H1 (cell line): Measurements from ENCODE around the gene FAIM2. TPM values are rescaled to one million over a fixed set of nuclear protein-coding genes. Genes with fewer than 3 reads are reported as not detected.

Source experiments
- CTCF ChIA-PET: fragments of 300-600 bp; sonication (Branson Sonifier 250); formaldehyde crosslinking; loops from one replicate; lab custom pipeline; 2021; ENCODE audit not compliant: partially characterized antibody; lab: Charles Lee
- POLR2A ChIA-PET: fragments of 300-600 bp; sonication (Branson Sonifier 250); formaldehyde crosslinking; loops from one replicate; lab custom pipeline; 2021; ENCODE audit warnings: inconsistent platforms; ENCODE audit not compliant: partially characterized antibody; lab: Charles Lee
- DNase-seq, 2 experiments: peaks; one replicate each; pipeline versions ENCODE4 v3.0.0 to v3.0.0-alpha.2; 2010 to 2022; ENCODE audit warnings: low spot score in 2 of 2, low read depth in 1 of 2, mixed read lengths in 1 of 2
- FAIRE-seq: peaks from 2 replicates; lab custom pipeline; 2011; peaks lifted over from hg19 to GRCh38; lab: Jason Lieb, UNC
- H2AFZ ChIP-seq: 2 replicates; pipeline ENCODE4 v1.8.1; 2012; ENCODE audit warnings: low read length, inconsistent platforms
- H2AK5ac ChIP-seq: 2 replicates; pipeline ENCODE4 v1.6.1; 2013; ENCODE audit warnings: low read depth, low read length
- H2BK120ac ChIP-seq: replicated peaks from 2 replicates; pipeline ENCODE3; 2013; ENCODE audit warnings: low read depth, low read length, inconsistent platforms
- H2BK12ac ChIP-seq: 2 replicates; pipeline ENCODE4 v1.6.1; 2013; ENCODE audit warnings: low read depth, low read length
- H2BK15ac ChIP-seq: 2 replicates; pipeline ENCODE4 v1.6.1; 2013; ENCODE audit warnings: low read length
- H2BK20ac ChIP-seq: 2 replicates; pipeline ENCODE4 v1.6.1; 2013; ENCODE audit warnings: low read length
- H2BK5ac ChIP-seq: 2 replicates; pipeline ENCODE4 v1.6.1; 2013; ENCODE audit warnings: low read depth, low read length
- H3K14ac ChIP-seq: 2 replicates; pipeline ENCODE4 v1.6.1; 2013; ENCODE audit warnings: inconsistent platforms; ENCODE audit not compliant: insufficient read length
- H3K18ac ChIP-seq: 2 replicates; pipeline ENCODE4 v1.6.1; 2013; ENCODE audit warnings: low read length; ENCODE audit errors: extremely low read depth
- H3K23ac ChIP-seq: 2 replicates; pipeline ENCODE4 v1.6.1; 2013; ENCODE audit warnings: inconsistent platforms; ENCODE audit not compliant: insufficient read length
- H3K23me2 ChIP-seq: 2 replicates; pipeline ENCODE4 v1.6.1; 2013; ENCODE audit warnings: low read depth, low read length
- H3K27ac ChIP-seq: 2 replicates; pipeline ENCODE4 v1.6.1; 2011; ENCODE audit warnings: low read depth, low read length, inconsistent platforms
- H3K27me3 ChIP-seq, 4 experiments: replicated peaks in 1 of 4; 1 replicate in 1 of 4; 2 replicates in 3 of 4; pipeline versions ENCODE4 v1.6.1 to v1.8.1; 2011 to 2013; ENCODE audit warnings: low read length in 3 of 4, mild to moderate bottlenecking in 3 of 4, inconsistent platforms in 2 of 4, mixed read lengths in 2 of 4, moderate library complexity in 1 of 4; ENCODE audit not compliant: control insufficient read depth in 3 of 4, insufficient read depth in 3 of 4; ENCODE audit errors: extremely low read depth in 1 of 4
- H3K36me3 ChIP-seq, 4 experiments: 2 replicates each; pipeline versions ENCODE4 v1.6.1 to v1.8.1; 2011 to 2013; ENCODE audit warnings: mild to moderate bottlenecking in 4 of 4, low read length in 3 of 4, moderate library complexity in 2 of 4, control low read depth in 1 of 4, inconsistent platforms in 1 of 4; ENCODE audit not compliant: insufficient read depth in 4 of 4, control insufficient read depth in 2 of 4
- H3K4ac ChIP-seq: replicated peaks from 2 replicates; pipeline ENCODE3; 2013; ENCODE audit warnings: low read length, low read depth, mixed read lengths, inconsistent platforms; ENCODE audit not compliant: insufficient read length
- H3K4me1 ChIP-seq, 4 experiments: replicated peaks in 1 of 4; 1 replicate in 1 of 4; 2 replicates in 3 of 4; pipeline versions ENCODE4 v1.6.1 to v1.8.1; 2011 to 2013; ENCODE audit warnings: low read length in 3 of 4, inconsistent platforms in 2 of 4, mixed read lengths in 1 of 4; ENCODE audit not compliant: insufficient read depth in 4 of 4, control insufficient read depth in 3 of 4
- H3K4me2 ChIP-seq, 2 experiments: 2 replicates each; pipeline versions ENCODE4 v1.6.1 to v1.8.1; 2011 to 2013; ENCODE audit warnings: low read depth in 2 of 2, low read length in 2 of 2, control low read depth in 1 of 2, inconsistent platforms in 1 of 2, mild to moderate bottlenecking in 1 of 2; ENCODE audit not compliant: insufficient read depth in 1 of 2
- H3K4me3 ChIP-seq, 4 experiments: fragments of 200-600, 300-600 bp in 1 of 4; sonication (generic), shearing (Covaris generic), sonication (Bioruptor Twin) in 1 of 4; 2 replicates each; pipeline versions ENCODE4 v1.5.1 to v1.8.1; 2011 to 2016; ENCODE audit warnings: low read length in 4 of 4, low read depth in 3 of 4, control low read depth in 2 of 4, inconsistent platforms in 2 of 4, mild to moderate bottlenecking in 2 of 4, mixed read lengths in 1 of 4, moderate library complexity in 1 of 4; ENCODE audit not compliant: insufficient read depth in 2 of 4; ENCODE audit errors: extremely low read depth in 1 of 4
- H3K56ac ChIP-seq: replicated peaks from 2 replicates; pipeline ENCODE3; 2013; ENCODE audit warnings: low read depth, mild to moderate bottlenecking, mixed read lengths, low read length, inconsistent platforms; ENCODE audit not compliant: insufficient read length
- H3K79me1 ChIP-seq: 2 replicates; pipeline ENCODE4 v1.6.1; 2013; ENCODE audit warnings: low read depth, low read length, control low read depth
- H3K79me2 ChIP-seq, 2 experiments: 2 replicates each; pipeline versions ENCODE4 v1.6.1 to v1.8.1; 2012 to 2013; ENCODE audit warnings: low read length in 2 of 2, mild to moderate bottlenecking in 2 of 2, inconsistent platforms in 1 of 2; ENCODE audit not compliant: insufficient read depth in 2 of 2, control insufficient read depth in 1 of 2
- H3K9ac ChIP-seq, 4 experiments: replicated peaks in 1 of 4; 1 replicate in 1 of 4; 2 replicates in 3 of 4; pipeline versions ENCODE4 v1.6.1 to v1.8.1; 2011 to 2013; ENCODE audit warnings: low read depth in 3 of 4, low read length in 3 of 4, control low read depth in 2 of 4, mild to moderate bottlenecking in 2 of 4, moderate library complexity in 2 of 4, inconsistent platforms in 1 of 4; ENCODE audit errors: extremely low read depth in 1 of 4
- H3K9me3 ChIP-seq, 2 experiments: 2 replicates each; pipeline versions ENCODE4 v1.6.1 to v1.8.1; 2012 to 2013; ENCODE audit warnings: mild to moderate bottlenecking in 2 of 2, moderate library complexity in 2 of 2, control low read depth in 1 of 2, inconsistent platforms in 1 of 2, low read depth in 1 of 2, low read length in 1 of 2, mixed read lengths in 1 of 2; ENCODE audit not compliant: insufficient read depth in 2 of 2
- H4K20me1 ChIP-seq, 2 experiments: replicated peaks in 1 of 2; 2 replicates each; pipeline versions ENCODE3 to v1.8.1; 2011 to 2013; ENCODE audit warnings: inconsistent platforms in 2 of 2, low read length in 2 of 2, mild to moderate bottlenecking in 1 of 2; ENCODE audit not compliant: insufficient read depth in 2 of 2, control insufficient read depth in 1 of 2
- H4K5ac ChIP-seq: 2 replicates; pipeline ENCODE4 v1.6.1; 2013; ENCODE audit warnings: low read length, low read depth, mixed read lengths, inconsistent platforms; ENCODE audit not compliant: insufficient read length
- H4K8ac ChIP-seq: 2 replicates; pipeline ENCODE4 v1.8.0; 2013; ENCODE audit warnings: mild to moderate bottlenecking, moderate library complexity, low read length, inconsistent platforms; ENCODE audit not compliant: insufficient read depth; ENCODE audit errors: extremely low read depth
- H4K91ac ChIP-seq: replicated peaks from 2 replicates; pipeline ENCODE3; 2013; ENCODE audit warnings: low read length, mixed read lengths, inconsistent platforms; ENCODE audit not compliant: insufficient read length
- CBX8 ChIP-seq: fragments of 300-800, 300-1000 bp; sonication (generic); IDR thresholded peaks from 2 replicates; pipeline ENCODE4 v1.7.1; 2016; ENCODE audit warnings: low read depth, low read length, borderline replicate concordance
- EGR1 ChIP-seq: IDR thresholded peaks from 2 replicates; pipeline ENCODE4 v1.6.1; 2011; ENCODE audit warnings: low read depth, low read length, borderline replicate concordance
- EP300 ChIP-seq, 2 experiments: IDR thresholded peaks; 1 replicate in 1 of 2; 2 replicates in 1 of 2; pipeline ENCODE4 v1.6.1; 2011 to 2012; ENCODE audit warnings: low read depth in 2 of 2, low read length in 2 of 2, mild to moderate bottlenecking in 2 of 2, borderline replicate concordance in 1 of 2, inconsistent platforms in 1 of 2, moderate library complexity in 1 of 2
- POLR2A ChIP-seq, 2 experiments: IDR thresholded peaks; 1 replicate in 1 of 2; 2 replicates in 1 of 2; pipeline ENCODE4 v1.6.1; 2011; ENCODE audit warnings: low read depth in 2 of 2, low read length in 2 of 2, mild to moderate bottlenecking in 2 of 2; ENCODE audit errors: control extremely low read depth in 1 of 2
- RFX5 ChIP-seq: IDR thresholded peaks from 2 replicates; pipeline ENCODE4 v1.6.1; 2011; ENCODE audit warnings: low read depth, low read length, improper control_type of control experiment, borderline replicate concordance
- RXRA ChIP-seq: IDR thresholded peaks from 2 replicates; pipeline ENCODE4 v1.6.1; 2011; ENCODE audit warnings: low read depth, mild to moderate bottlenecking, low read length, moderate library complexity; ENCODE audit not compliant: insufficient read depth
- SIN3A ChIP-seq, 2 experiments: IDR thresholded peaks in 1 of 2; conservative IDR thresholded peaks in 1 of 2; 2 replicates each; pipeline ENCODE4 v1.6.1; 2011 to 2012; ENCODE audit warnings: low read length in 2 of 2, improper control_type of control experiment in 1 of 2, low read depth in 1 of 2, mild to moderate bottlenecking in 1 of 2
- SP4 ChIP-seq: IDR thresholded peaks from 2 replicates; pipeline ENCODE4 v1.6.1; 2012; ENCODE audit warnings: low read length, inconsistent platforms
- TAF7 ChIP-seq: optimal IDR thresholded peaks from 2 replicates; pipeline ENCODE3; 2011; ENCODE audit warnings: low read depth, mild to moderate bottlenecking, inconsistent platforms, low read length, moderate library complexity, borderline replicate concordance
- ZNF274 ChIP-seq: IDR thresholded peaks from 2 replicates; pipeline ENCODE4 v1.7.0; 2012; ENCODE audit warnings: low read length, borderline replicate concordance; ENCODE audit errors: extremely low read depth
- WGBS, 2 experiments: shearing (Covaris generic) in 1 of 2; methylation state at CpG; one replicate each; pipeline versions ENCODE4 v1.1.6 to v1.1.7; 2013 to 2015; ENCODE audit warnings: low lambda C conversion rate in 2 of 2, mixed read lengths in 2 of 2, inconsistent platforms in 1 of 2, low coverage in 1 of 2, missing lambda C conversion rate in 1 of 2; ENCODE audit not compliant: insufficient replicate concordance in 2 of 2, insufficient coverage in 1 of 2, insufficient read length in 1 of 2; ENCODE audit errors: extremely low coverage in 1 of 2, missing lambda C conversion rate in 1 of 2; 5-methylcytosine and 5-hydroxymethylcytosine counted together
- polyA plus RNA-seq, 7 experiments: library from polyadenylated mRNA; depleted of rRNA in 3 of 7; stranded (reverse) in 5 of 7; unstranded in 2 of 7; fragments of >200 nt in 5 of 7; fragments of 200-250 nt in 2 of 7; gene quantifications; 1 replicate in 5 of 7; 2 replicates in 1 of 7; 4 replicates in 1 of 7; pipeline versions ENCODE4 v1.2.1 to v1.2.3, GENCODE V29; 2011 to 2013; ENCODE audit warnings: missing spikeins in 2 of 7, mixed read lengths in 2 of 7
- total RNA-seq: library from RNA; stranded (reverse); fragmentation: NEBNext Ultra II Directional; extraction: Animal tissue kit (Norgen Biotek cat#: 25700); gene quantifications from 2 replicates; pipeline ENCODE4 v1.2.1, GENCODE V29; 2021
- TF ChIP-seq, protein P1 (sequence below): IDR thresholded peaks from 2 replicates; pipeline ENCODE4 v1.6.1; 2011; ENCODE audit warnings: low read length, improper control_type of control experiment
- TF ChIP-seq, protein P2 (sequence below): IDR thresholded peaks from 2 replicates; pipeline ENCODE4 v1.6.1; 2011; ENCODE audit warnings: low read depth, mild to moderate bottlenecking, low read length; ENCODE audit not compliant: insufficient read depth

Gene FAIM2
- total and polyA plus RNA-seq, 2 of the 8 experiments (the other 6 are each of a cell fraction or from before 2014, with no cell fraction given), result 0.89 to 1.3 TPM

DNA sequence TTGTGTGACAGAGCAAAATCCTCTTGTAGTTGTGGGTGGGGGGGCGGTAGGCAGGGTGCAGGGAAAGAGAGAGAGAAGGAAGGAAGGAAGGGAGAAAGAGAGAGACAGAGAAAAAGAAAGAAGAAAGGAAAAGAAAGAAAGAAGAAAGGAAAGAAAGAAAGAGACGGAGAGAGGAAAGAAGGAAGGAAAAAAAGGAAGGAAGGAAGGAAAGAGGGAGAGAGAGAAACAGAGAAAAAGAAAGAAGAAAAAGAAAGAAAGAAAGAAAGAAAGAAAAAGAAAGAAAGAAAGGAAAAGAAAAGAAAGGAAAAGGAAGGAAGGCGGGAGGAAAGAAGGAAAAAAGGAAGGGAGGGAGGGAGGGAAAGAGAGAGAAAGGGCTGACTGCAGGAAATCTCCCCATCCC, 17.6 kb upstream of the FAIM2 start:
- Histone ChIP-seq H3K4ac (no peak overlapping the region), H3K23ac (no peak overlapping the region), H2BK15ac (no peak overlapping the region), H2BK120ac (no peak overlapping the region), H3K18ac (no peak overlapping the region), H3K27ac (no peak overlapping the region), H2BK5ac (no peak overlapping the region), H3K4me3 (no peak overlapping the region), H3K14ac (no peak overlapping the region), H2BK12ac (no peak overlapping the region), H3K56ac (no peak overlapping the region), H3K79me2 (no peaks in the 10 kb centered on the region), H3K9ac (no peak overlapping the region), H3K4me2 (no peak overlapping the region), H3K23me2 (0 out of 2 replicates have a peak, but pooled peaks cover 2% of the 10 kb centered on the region), H3K9me3 (no peaks in the 10 kb centered on the region), H4K20me1 (peaks cover 0 to 2% of the 10 kb centered on the region in 2 experiments), H4K5ac (no peak overlapping the region), H2AK5ac (no peak overlapping the region), H3K27me3 (no peaks in the 10 kb centered on the region), H4K91ac (no peak overlapping the region), H2BK20ac (no peak overlapping the region), H3K36me3 (no peaks in the 10 kb centered on the region), H3K4me1 (no peaks in the 10 kb centered on the region; a peak in 1 of 7 replicates), H3K79me1 (0 out of 2 replicates have a peak, but pooled peaks cover 2% of the 10 kb centered on the region), H4K8ac (no peak overlapping the region), H2AFZ (no peak overlapping the region)
- ChIA-PET CTCF (interaction anchor here (0.5 to 0.8 kb wide), 2 partner anchors 19 to 28 kb away, joined by 3 read pairs; no protein-coding TSS in a partner anchor), POLR2A (interaction anchor here (2.0 kb wide), 1 partner anchor 24 kb away, joined by 4 read pairs; no protein-coding TSS in a partner anchor)
- WGBS, 2 experiments, result 67% methylated on average over 2 of the region's 3 CpGs; no CpG with 5 or more reads in 1 of the 2 experiments
- DNase-seq (no peak), FAIRE-seq (no peak)
- TF ChIP-seq CBX8 (no peak), ZNF274 (no peak), EGR1 (no peak), RXRA (no peak), RFX5 (no peak), SP4 (no peak), TAF7 (no peak), SIN3A (conservative IDR thresholded peaks at IDR 0.05 in 1 of 2, IDR thresholded peaks at IDR 0.05 in 1 of 2; ENCODE audit: low read depth in 1 of 2, low read length in 2 of 2) (no peak), POLR2A (IDR thresholded peaks at IDR 0.05; ENCODE audit: control extremely low read depth in 1 of 2, low read depth in 2 of 2, low read length in 2 of 2) (no peak), EP300 (IDR thresholded peaks at IDR 0.05; ENCODE audit: borderline replicate concordance in 1 of 2, low read depth in 2 of 2, low read length in 2 of 2) (no peak)
- TF ChIP-seq, protein P1, sequence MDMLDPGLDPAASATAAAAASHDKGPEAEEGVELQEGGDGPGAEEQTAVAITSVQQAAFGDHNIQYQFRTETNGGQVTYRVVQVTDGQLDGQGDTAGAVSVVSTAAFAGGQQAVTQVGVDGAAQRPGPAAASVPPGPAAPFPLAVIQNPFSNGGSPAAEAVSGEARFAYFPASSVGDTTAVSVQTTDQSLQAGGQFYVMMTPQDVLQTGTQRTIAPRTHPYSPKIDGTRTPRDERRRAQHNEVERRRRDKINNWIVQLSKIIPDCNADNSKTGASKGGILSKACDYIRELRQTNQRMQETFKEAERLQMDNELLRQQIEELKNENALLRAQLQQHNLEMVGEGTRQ, result no peak
- TF ChIP-seq, protein P2, sequence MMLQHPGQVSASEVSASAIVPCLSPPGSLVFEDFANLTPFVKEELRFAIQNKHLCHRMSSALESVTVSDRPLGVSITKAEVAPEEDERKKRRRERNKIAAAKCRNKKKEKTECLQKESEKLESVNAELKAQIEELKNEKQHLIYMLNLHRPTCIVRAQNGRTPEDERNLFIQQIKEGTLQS, result no peak
